BLaER1 (cell line): ENCODE results near the gene NYAP1.
"Not testable (repeated sequence)": the region's sequence is repeated elsewhere in the genome, so short reads cannot be mapped to it uniquely, and the experiment has no call there.

Source experiments
- H3K27ac ChIP-seq: shearing (Covaris generic); formaldehyde crosslinking; 2 replicates; pipeline ENCODE4 v1.8.1; 2022
- H3K27me3 ChIP-seq: shearing (Covaris generic); formaldehyde crosslinking; 2 replicates; pipeline ENCODE4 v1.8.1; 2022
- H3K36me3 ChIP-seq: shearing (Covaris generic); formaldehyde crosslinking; 2 replicates; pipeline ENCODE4 v1.8.1; 2022
- H3K4me1 ChIP-seq: shearing (Covaris generic); formaldehyde crosslinking; 2 replicates; pipeline ENCODE4 v1.8.1; 2022
- H3K4me2 ChIP-seq: shearing (Covaris generic); formaldehyde crosslinking; 2 replicates; pipeline ENCODE4 v1.8.1; 2022
- H3K4me3 ChIP-seq: shearing (Covaris generic); formaldehyde crosslinking; 2 replicates; pipeline ENCODE4 v1.8.1; 2022
- H3K9ac ChIP-seq: shearing (Covaris generic); formaldehyde crosslinking; 2 replicates; pipeline ENCODE4 v1.8.1; 2022
- H3K9me3 ChIP-seq: shearing (Covaris generic); formaldehyde crosslinking; 2 replicates; pipeline ENCODE4 v1.8.1; 2022
- H4K20me1 ChIP-seq: shearing (Covaris generic); formaldehyde crosslinking; 2 replicates; pipeline ENCODE4 v1.8.1; 2022
- Cebpa-rat ChIP-seq: shearing (Covaris generic); IDR thresholded peaks from 2 replicates; pipeline ENCODE4 v1.8.1; 2022

NYAP1 gene

GRCh38 chr7:100483722-100484672, at the start of gene NYAP1:
NYAP1 (plus strand) TSS chr7:100483927; CDS start chr7:100485312, 1,385 bp downstream.
- no peak for TF ChIP-seq Cebpa-rat
- Histone ChIP-seq H3K27ac (no peak within 1 kb of the TSS), H3K36me3 (no peaks in the 10 kb centered on the region), H3K4me3 (peak within 1 kb of the TSS; percentile 72), H4K20me1 (no peaks in the 10 kb centered on the region), H3K4me1 (peaks cover 65% of the 10 kb centered on the region), H3K4me2 (peak within 1 kb of the TSS; percentile 94), H3K9ac (peak within 1 kb of the TSS; percentile 69), H3K27me3 (no peaks in the 10 kb centered on the region), H3K9me3 (no peaks in the 10 kb centered on the region)

DNA sequence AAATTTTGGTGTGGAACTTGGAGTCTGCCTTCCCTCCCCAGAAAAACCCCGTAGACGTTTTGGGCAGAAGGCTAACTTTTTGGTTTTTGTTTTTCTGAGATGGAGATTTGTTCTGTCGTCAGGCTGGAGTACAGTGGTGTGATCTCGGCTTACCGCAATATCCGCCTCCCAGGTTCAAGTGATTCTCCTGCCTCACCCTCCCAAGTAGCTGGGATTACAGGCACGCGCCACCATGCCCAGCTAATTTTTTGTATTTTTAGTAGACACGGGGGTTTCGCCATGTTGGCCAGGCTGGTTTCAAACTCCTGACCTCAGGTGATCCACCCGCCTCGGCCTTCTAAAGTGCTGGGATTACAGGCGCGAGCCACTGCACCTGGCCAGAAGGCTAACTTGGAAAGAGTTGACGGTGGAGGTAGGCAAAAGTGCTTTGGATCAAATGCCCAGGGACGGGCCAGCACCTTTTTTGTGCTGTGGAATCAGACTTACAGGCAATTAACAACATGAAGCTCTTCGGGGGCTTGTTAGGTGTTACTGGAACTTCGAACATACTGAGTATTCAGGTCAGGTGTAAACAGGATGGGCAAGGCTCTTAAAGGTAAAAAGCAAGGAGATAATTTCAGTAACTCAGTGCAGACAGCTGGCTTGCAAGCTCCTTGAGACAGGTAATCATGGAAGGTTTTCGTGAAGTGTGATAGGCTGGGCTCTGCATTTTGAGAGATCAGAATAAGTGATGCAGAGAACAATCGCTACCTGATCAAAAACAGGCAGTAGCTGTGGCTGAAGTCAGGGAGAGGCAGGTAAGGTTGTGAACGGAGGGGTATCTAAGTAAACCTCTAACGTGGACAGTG, 49.2 kb upstream of the NYAP1 start:
- no peak for TF ChIP-seq Cebpa-rat
- peak overlapping the region; percentile 98 for H3K4me3 ChIP-seq
- H3K27me3 ChIP-seq: no peaks in the 10 kb centered on the region
- H3K27ac ChIP-seq: peak overlapping the region; percentile 98
- H3K4me1 ChIP-seq: peaks cover 62% of the 10 kb centered on the region
- H4K20me1 ChIP-seq: peaks cover 52% of the 10 kb centered on the region
- H3K9ac ChIP-seq: peak overlapping the region; percentile 100
- no peaks in the 10 kb centered on the region for H3K9me3 ChIP-seq
- peak overlapping the region; percentile 95 for H3K4me2 ChIP-seq
- H3K36me3 ChIP-seq: peaks cover 45% of the 10 kb centered on the region

DNA sequence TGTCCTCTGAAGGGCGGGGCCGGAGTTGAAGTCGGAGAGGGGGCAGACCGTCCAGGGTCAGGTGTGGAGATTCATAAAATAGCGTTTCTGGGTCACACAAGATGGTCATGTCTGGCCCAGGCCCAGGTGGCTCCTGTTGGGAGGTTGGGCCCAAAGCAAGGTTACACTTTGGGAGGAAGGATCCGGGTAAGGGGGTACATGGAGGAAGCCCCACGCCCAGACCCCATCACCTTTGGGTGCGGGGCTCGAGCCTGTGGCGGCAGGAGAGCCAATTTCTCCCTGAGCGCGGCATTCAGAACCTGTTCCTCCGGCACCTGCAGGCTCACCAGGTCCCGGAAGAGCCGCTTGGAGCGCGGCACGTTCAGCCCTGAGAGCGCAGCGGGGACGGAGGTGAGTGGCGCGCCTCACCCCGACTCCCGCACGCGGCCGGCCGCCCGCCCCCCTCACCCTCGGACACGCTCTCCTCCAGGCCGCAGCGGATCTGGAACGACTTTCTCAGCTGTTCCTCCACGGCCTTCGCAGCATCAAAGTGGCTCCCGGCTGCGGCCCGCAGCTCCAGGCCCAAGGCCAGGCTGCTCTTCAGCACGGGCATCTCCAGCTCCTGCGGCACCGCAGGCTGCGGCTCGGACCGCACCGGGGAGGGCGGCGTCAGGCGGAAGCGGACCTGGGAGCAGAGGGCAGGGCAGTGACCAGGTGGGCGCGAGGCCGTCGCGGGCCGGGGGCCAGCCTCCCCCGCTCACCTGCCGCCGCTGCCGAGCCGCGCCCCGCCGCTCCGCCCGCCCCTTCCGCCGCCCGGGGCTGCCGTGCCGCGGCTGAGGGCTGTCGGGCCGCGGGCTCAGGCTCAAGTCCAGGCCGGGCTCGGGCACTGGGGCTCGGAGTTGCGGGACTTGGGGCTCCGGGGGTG, 48.1 kb upstream of the NYAP1 start:
- Histone ChIP-seq H3K27me3 (no peaks in the 10 kb centered on the region), H4K20me1 (peaks cover 50% of the 10 kb centered on the region), H3K4me3 (peak overlapping the region; percentile 98), H3K27ac (peak overlapping the region; percentile 98), H3K9me3 (no peaks in the 10 kb centered on the region), H3K4me2 (peak overlapping the region; percentile 95), H3K36me3 (peaks cover 45% of the 10 kb centered on the region), H3K4me1 (peaks cover 59% of the 10 kb centered on the region), H3K9ac (peak overlapping the region; percentile 100)
- TF ChIP-seq Cebpa-rat: no peak

DNA sequence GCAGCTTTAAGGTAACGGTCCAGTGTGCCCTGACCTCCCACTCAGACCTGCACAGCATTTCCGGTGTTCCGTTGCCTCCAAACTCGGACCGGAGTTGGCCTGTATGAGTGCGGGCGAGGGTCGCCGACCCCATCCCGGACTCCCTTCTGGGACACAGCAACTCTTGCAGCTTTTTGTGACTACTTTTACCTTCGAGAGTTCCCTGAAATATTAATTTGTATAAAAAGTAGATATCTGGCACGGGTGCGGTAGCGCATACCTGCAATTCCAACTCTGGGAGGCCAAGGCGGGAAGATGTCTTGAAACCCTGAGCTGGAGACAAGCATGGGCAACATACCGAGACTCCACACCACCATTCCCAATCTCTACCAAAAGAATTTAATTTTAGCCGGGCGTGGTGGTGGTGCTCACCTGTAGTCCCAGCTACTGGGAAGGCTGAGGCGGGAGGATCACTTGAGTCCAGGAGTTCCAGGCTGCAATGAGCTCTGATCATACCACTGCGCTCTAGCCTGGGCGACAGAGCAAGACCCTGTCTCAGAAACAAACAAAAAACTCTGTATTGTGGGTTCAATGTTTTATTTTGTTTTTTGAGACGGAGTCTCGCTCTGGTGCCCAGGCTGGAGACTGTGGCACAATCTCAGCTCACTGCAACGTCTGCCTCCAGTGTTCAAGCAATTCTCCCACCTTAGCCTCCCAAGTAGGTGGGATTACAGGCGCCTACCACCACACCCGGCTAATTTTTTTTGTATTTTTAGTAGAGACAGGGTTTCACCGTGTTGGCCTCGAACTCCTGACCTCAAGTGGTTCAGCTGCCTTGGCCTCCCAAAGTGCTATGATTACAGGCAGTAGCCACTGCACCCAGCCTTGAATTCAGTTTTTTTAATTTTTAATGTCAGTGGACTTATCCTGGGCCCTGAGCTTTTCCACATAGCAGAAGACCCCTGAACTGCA, 46.3 kb upstream of the NYAP1 start:
- Histone ChIP-seq H3K27me3 (no peaks in the 10 kb centered on the region), H3K9ac (peak overlapping the region; percentile 100; the same call in 1 of the 2 replicates), H3K4me3 (peak overlapping the region; percentile 98; the same call in 1 of the 2 replicates)

DNA sequence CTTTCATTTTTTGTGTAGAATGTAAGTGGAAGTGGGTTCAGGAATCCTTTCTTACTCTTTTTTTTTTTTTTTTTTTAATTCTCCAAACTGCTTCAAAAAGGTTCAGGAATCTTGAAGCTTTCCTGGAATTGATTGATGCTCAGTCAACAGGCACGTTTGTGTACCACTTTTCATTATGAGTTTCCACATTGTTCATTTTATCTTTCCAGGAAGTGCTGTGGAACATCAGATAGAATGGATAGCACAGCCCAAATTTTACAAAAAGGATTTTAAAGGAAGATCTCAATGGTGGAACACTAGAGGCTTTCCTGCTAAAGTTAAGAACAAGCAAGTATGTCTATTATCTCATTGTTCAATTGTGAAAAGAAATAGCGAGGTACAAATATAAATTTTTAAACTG, 45.6 kb upstream of the NYAP1 start:
- H3K4me2 ChIP-seq: no peak overlapping the region
- TF ChIP-seq Cebpa-rat: no peak
- no peak overlapping the region for H3K4me3 ChIP-seq
- H3K9me3 ChIP-seq: no peaks in the 10 kb centered on the region
- peaks cover 25% of the 10 kb centered on the region for H4K20me1 ChIP-seq
- H3K36me3 ChIP-seq: peaks cover 24% of the 10 kb centered on the region
- H3K9ac ChIP-seq: no peak overlapping the region
- H3K27ac ChIP-seq: no peak overlapping the region
- H3K27me3 ChIP-seq: no peaks in the 10 kb centered on the region
- H3K4me1 ChIP-seq: peaks cover 47% of the 10 kb centered on the region

More for the DNA sequence above, 46.3 kb upstream of the NYAP1 start:
- Histone ChIP-seq H3K4me1 (peaks cover 49% of the 10 kb centered on the region), H4K20me1 (peaks cover 32% of the 10 kb centered on the region), H3K4me2 (peak overlapping the region; percentile 77), H3K9me3 (no peaks in the 10 kb centered on the region), H3K36me3 (peaks cover 31% of the 10 kb centered on the region), H3K27ac (peak overlapping the region; percentile 98)
- no peak for TF ChIP-seq Cebpa-rat

- not testable (repeated sequence) for H3K9me3 ChIP-seq, H3K9ac ChIP-seq, H3K4me2 ChIP-seq, H3K27me3 ChIP-seq, H3K27ac ChIP-seq, H3K4me3 ChIP-seq
- peaks cover 47% of the 10 kb centered on the region for H3K4me1 ChIP-seq
- peaks cover 18% of the 10 kb centered on the region for H3K36me3 ChIP-seq
- peaks cover 19% of the 10 kb centered on the region for H4K20me1 ChIP-seq
Measured at GRCh38 chr7:100438731-100439130, 45.0 kb upstream of the NYAP1 start.

DNA sequence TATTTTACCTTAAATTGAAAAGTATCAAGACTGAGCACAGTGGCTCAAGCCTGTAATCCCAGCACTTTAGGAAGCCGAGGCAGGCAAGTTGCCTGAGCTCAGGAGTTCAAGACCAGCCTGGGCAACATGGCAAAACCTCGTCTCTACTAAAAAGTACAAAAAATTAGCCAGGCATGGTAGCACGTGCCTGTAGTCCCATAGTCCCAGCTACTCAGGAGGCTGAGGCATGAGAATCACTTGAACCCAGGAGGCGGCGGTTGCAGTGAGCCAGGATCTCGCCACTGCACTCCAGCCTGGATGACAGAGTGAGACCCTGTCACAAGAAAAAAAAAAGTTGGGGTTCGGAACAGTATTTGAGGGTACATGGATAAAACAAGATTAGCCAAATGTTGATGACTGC, 44.5 kb upstream of the NYAP1 start:
- 0 out of 2 replicates have a peak overlapping the region, but pooled peaks have one; percentile 19 for H3K27ac ChIP-seq
- H3K9me3 ChIP-seq: not testable (repeated sequence)

More for the DNA sequence above, 44.5 kb upstream of the NYAP1 start:
- not testable (repeated sequence) for H3K27me3 ChIP-seq, H3K9ac ChIP-seq, H3K4me2 ChIP-seq, H3K4me3 ChIP-seq
- H3K36me3 ChIP-seq: peaks cover 13% of the 10 kb centered on the region
- peaks cover 14% of the 10 kb centered on the region for H4K20me1 ChIP-seq
- peaks cover 47% of the 10 kb centered on the region for H3K4me1 ChIP-seq
